Mesendoderm (in vitro differentiated cells): ENCODE results near the gene ZBTB7C.

Experiments used
- DNase-seq: peaks from one replicate; pipeline ENCODE4 v3.0.0; 2013
- H2AK5ac ChIP-seq: 2 replicates; pipeline ENCODE4 v1.6.1; 2013; ENCODE audit warnings: low read length, inconsistent platforms
- H2BK120ac ChIP-seq: 2 replicates; pipeline ENCODE4 v1.6.1; 2013; ENCODE audit warnings: low read depth, mild to moderate bottlenecking, low read length, moderate library complexity, mixed read lengths
- H2BK15ac ChIP-seq: replicated peaks from 2 replicates; pipeline ENCODE4 v1.6.1; 2013; ENCODE audit warnings: low read depth, mild to moderate bottlenecking, moderate library complexity
- H2BK5ac ChIP-seq: 2 replicates; pipeline ENCODE4 v1.6.1; 2013; ENCODE audit warnings: low read length, inconsistent platforms
- H3K18ac ChIP-seq: 2 replicates; pipeline ENCODE4 v1.6.1; 2013; ENCODE audit warnings: mild to moderate bottlenecking, low read length, mixed read lengths
- H3K23ac ChIP-seq: one replicate; pipeline ENCODE4 v1.6.1; 2013; ENCODE audit warnings: low read length
- H3K27ac ChIP-seq: 2 replicates; pipeline ENCODE4 v1.5.1; 2013; ENCODE audit warnings: low read depth, mild to moderate bottlenecking, inconsistent platforms, low read length, moderate library complexity
- H3K27me3 ChIP-seq: 2 replicates; pipeline ENCODE4 v1.6.1; 2013; ENCODE audit warnings: low read length, control low read depth, mild to moderate bottlenecking, inconsistent platforms; ENCODE audit not compliant: insufficient read depth, poor library complexity
- H3K36me3 ChIP-seq: 2 replicates; pipeline ENCODE4 v1.6.1; 2013; ENCODE audit warnings: low read length, inconsistent platforms; ENCODE audit not compliant: control insufficient read depth, insufficient read depth
- H3K4ac ChIP-seq: one replicate; pipeline ENCODE4 v1.6.1; 2013; ENCODE audit warnings: low read depth, mild to moderate bottlenecking, low read length, moderate library complexity
- H3K4me1 ChIP-seq: 2 replicates; pipeline ENCODE4 v1.6.1; 2013; ENCODE audit warnings: low read depth, low read length, inconsistent platforms; ENCODE audit not compliant: control insufficient read depth
- H3K4me2 ChIP-seq: 2 replicates; pipeline ENCODE4 v1.6.1; 2013; ENCODE audit warnings: low read length
- H3K4me3 ChIP-seq: 2 replicates; pipeline ENCODE4 v1.5.1; 2013; ENCODE audit warnings: mild to moderate bottlenecking, low read length
- H3K56ac ChIP-seq: one replicate; pipeline ENCODE4 v1.6.1; 2013; ENCODE audit warnings: low read length
- H3K79me1 ChIP-seq: 2 replicates; pipeline ENCODE4 v1.6.1; 2013; ENCODE audit warnings: low read length, inconsistent platforms
- H3K79me2 ChIP-seq: 2 replicates; pipeline ENCODE4 v1.6.1; 2013; ENCODE audit warnings: mild to moderate bottlenecking, low read length; ENCODE audit not compliant: control insufficient read depth, insufficient read depth
- H3K9ac ChIP-seq: 2 replicates; pipeline ENCODE4 v1.6.1; 2013; ENCODE audit warnings: low read length, inconsistent platforms
- H4K5ac ChIP-seq: one replicate; pipeline ENCODE4 v1.6.1; 2013; ENCODE audit warnings: low read length
- H4K8ac ChIP-seq: one replicate; pipeline ENCODE4 v1.6.1; 2013; ENCODE audit warnings: low read depth, mild to moderate bottlenecking, control low read depth, low read length, moderate library complexity
- WGBS: extraction: QIAGEN DNeasy Blood & Tissue Kit; methylation state at CpG from one replicate; pipeline ENCODE4 v1.1.7; 2013; ENCODE audit warnings: low lambda C conversion rate, missing lambda C conversion rate; ENCODE audit not compliant: insufficient coverage; ENCODE audit errors: extremely low coverage; 5-methylcytosine and 5-hydroxymethylcytosine counted together

Gene ZBTB7C

GRCh38 chr18:48137374-48138081 is 271.7 kb downstream of the ZBTB7C start:
- Histone ChIP-seq H3K4me2 (no peak overlapping the region), H4K5ac (no peak overlapping the region), H3K56ac (no peak overlapping the region), H3K27ac (no peak overlapping the region), H3K27me3 (peaks cover 21% of the 10 kb centered on the region), H2AK5ac (no peak overlapping the region), H3K23ac (no peak overlapping the region), H3K9ac (no peak overlapping the region), H4K8ac (no peak overlapping the region), H3K4me1 (no peaks in the 10 kb centered on the region), H3K18ac (no peak overlapping the region), H3K79me1 (no peaks in the 10 kb centered on the region), H3K4ac (no peak overlapping the region), H3K36me3 (no peaks in the 10 kb centered on the region), H3K79me2 (no peaks in the 10 kb centered on the region), H3K4me3 (no peak overlapping the region), H2BK15ac (no peak overlapping the region), H2BK5ac (no peak overlapping the region), H2BK120ac (no peak overlapping the region)
- no peak for DNase-seq
- no CpG with 5 or more reads among the region's 10 CpGs for whole genome bisulfite sequencing

- H3K56ac ChIP-seq = peak overlapping the region; percentile 62
- H3K79me1 ChIP-seq = no peaks in the 10 kb centered on the region
- peak overlapping the region; percentile 24 for H3K4me3 ChIP-seq
- no peak overlapping the region for H3K27ac ChIP-seq
- H3K27me3 ChIP-seq = peaks cover 21% of the 10 kb centered on the region
- H2BK5ac ChIP-seq = no peak overlapping the region
- H3K9ac ChIP-seq = peak overlapping the region; percentile 41
- no peak overlapping the region for H2AK5ac ChIP-seq
- no peak overlapping the region for H2BK120ac ChIP-seq
- WGBS = no CpG with 5 or more reads among the region's 51 CpGs
- no peak for DNase-seq
- H4K8ac ChIP-seq = no peak overlapping the region
- no peaks in the 10 kb centered on the region for H3K79me2 ChIP-seq
- no peaks in the 10 kb centered on the region for H3K36me3 ChIP-seq
- H3K4me1 ChIP-seq = no peaks in the 10 kb centered on the region
- H4K5ac ChIP-seq = no peak overlapping the region
- H3K4ac ChIP-seq = no peak overlapping the region
- peak overlapping the region; percentile 35 for H3K4me2 ChIP-seq
- H3K18ac ChIP-seq = peak overlapping the region; percentile 7
- H2BK15ac ChIP-seq = no peak overlapping the region
- no peak overlapping the region for H3K23ac ChIP-seq
These were observed 272.3 kb downstream of the ZBTB7C start for GRCh38 chr18:48136827-48137373.

- Histone ChIP-seq H3K4me2 (peak overlapping the region; percentile 32), H3K27me3 (peaks cover 21% of the 10 kb centered on the region), H2BK15ac (no peak overlapping the region), H4K5ac (no peak overlapping the region), H3K27ac (no peak overlapping the region), H3K4me3 (peak overlapping the region; percentile 24), H3K9ac (peak overlapping the region; percentile 41), H3K18ac (no peak overlapping the region), H3K4me1 (no peaks in the 10 kb centered on the region), H3K36me3 (no peaks in the 10 kb centered on the region), H2AK5ac (no peak overlapping the region), H2BK5ac (no peak overlapping the region), H3K79me2 (no peaks in the 10 kb centered on the region), H3K56ac (peak overlapping the region; percentile 54), H4K8ac (no peak overlapping the region), H3K4ac (no peak overlapping the region), H2BK120ac (no peak overlapping the region), H3K79me1 (no peaks in the 10 kb centered on the region), H3K23ac (no peak overlapping the region)
- no peak for DNase-seq
- no CpG with 5 or more reads among the region's 65 CpGs for WGBS
These were observed 272.9 kb downstream of the ZBTB7C start for GRCh38 chr18:48136051-48136826.

- H2BK15ac ChIP-seq = no peak overlapping the region
- no CpG with 5 or more reads among the region's 14 CpGs for WGBS
These were observed 273.7 kb downstream of the ZBTB7C start for GRCh38 chr18:48135436-48135966.

DNA sequence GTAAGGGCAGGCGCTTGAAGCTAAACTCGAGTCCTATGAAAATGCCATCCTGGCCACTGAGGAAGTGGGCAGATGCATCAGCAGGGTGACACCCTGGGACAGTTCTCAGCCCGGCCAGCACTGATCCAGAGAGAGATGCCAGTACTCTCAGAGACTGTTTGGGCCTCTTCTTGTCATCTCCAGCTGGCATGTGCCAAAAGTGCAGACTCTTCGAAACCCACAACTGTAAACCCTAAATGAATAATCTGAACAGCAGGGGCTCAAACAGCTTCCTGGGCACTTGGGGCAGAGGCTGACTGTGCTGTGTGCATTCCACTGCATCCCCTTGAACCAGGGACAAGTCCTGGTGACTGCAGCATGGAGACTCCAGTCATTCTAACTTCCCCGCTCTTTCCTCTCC is 274.6 kb downstream of the ZBTB7C start:
- H3K56ac ChIP-seq = no peak overlapping the region
- no peak overlapping the region for H3K9ac ChIP-seq
- H2BK15ac ChIP-seq = no peak overlapping the region
- H3K4ac ChIP-seq = no peak overlapping the region
- H4K5ac ChIP-seq = no peak overlapping the region
- no peak overlapping the region for H3K27ac ChIP-seq
- no peak overlapping the region for H2AK5ac ChIP-seq
- no peaks in the 10 kb centered on the region for H3K4me1 ChIP-seq
- no peak overlapping the region for H3K23ac ChIP-seq
- H2BK120ac ChIP-seq = no peak overlapping the region
- no peaks in the 10 kb centered on the region for H3K79me1 ChIP-seq
- no peak overlapping the region for H3K4me2 ChIP-seq
- no peak for DNase-seq
- no CpG with 5 or more reads among the region's 5 CpGs for WGBS
- no peak overlapping the region for H3K18ac ChIP-seq
- no peaks in the 10 kb centered on the region for H3K79me2 ChIP-seq
- H3K27me3 ChIP-seq = peaks cover 21% of the 10 kb centered on the region
- H3K36me3 ChIP-seq = no peaks in the 10 kb centered on the region
- no peak overlapping the region for H3K4me3 ChIP-seq
- no peak overlapping the region for H4K8ac ChIP-seq
- H2BK5ac ChIP-seq = no peak overlapping the region

More at GRCh38 chr18:48135436-48135966, 273.7 kb downstream of the ZBTB7C start:
- H4K5ac ChIP-seq = no peak overlapping the region
- no peak overlapping the region for H2AK5ac ChIP-seq
- H3K4ac ChIP-seq = no peak overlapping the region
- H3K56ac ChIP-seq = no peak overlapping the region
- no peak overlapping the region for H2BK5ac ChIP-seq
- no peak for DNase-seq
- H3K4me2 ChIP-seq = no peak overlapping the region
- H3K27ac ChIP-seq = no peak overlapping the region
- H3K18ac ChIP-seq = no peak overlapping the region
- no peak overlapping the region for H3K9ac ChIP-seq
- H2BK120ac ChIP-seq = no peak overlapping the region
- no peaks in the 10 kb centered on the region for H3K36me3 ChIP-seq
- H3K23ac ChIP-seq = no peak overlapping the region
- no peaks in the 10 kb centered on the region for H3K79me2 ChIP-seq
- H4K8ac ChIP-seq = no peak overlapping the region
- no peak overlapping the region for H3K4me3 ChIP-seq
- no peaks in the 10 kb centered on the region for H3K79me1 ChIP-seq
- peaks cover 21% of the 10 kb centered on the region for H3K27me3 ChIP-seq
- no peaks in the 10 kb centered on the region for H3K4me1 ChIP-seq
